Mucosa of descending colon (tissue), 3 donors: Measurements from ENCODE around the gene SNRNP70. TPM values are rescaled to one million over a fixed set of nuclear protein-coding genes. Genes with fewer than 3 reads are reported as not detected.
A peak's percentile ranks its signal among the peaks of the same experiment; 100 is the strongest.

ENCODE experiments used
- ATAC-seq: fragments of 200-7000 bp; cut with Tn5 transposase; one replicate; pipeline ENCODE4 v1.9.1; 2020; ENCODE audit warnings: mild to moderate bottlenecking, moderate library complexity
- DNase-seq, 3 donors: peaks; one replicate each; pipeline ENCODE4 v3.0.0-alpha.2; 2020
- H3K36me3 ChIP-seq: fragments of 200-600 bp; one replicate; pipeline ENCODE4 v1.8.0; 2021; ENCODE audit warnings: low read depth, mild to moderate bottlenecking
- H3K4me1 ChIP-seq: fragments of 200-600 bp; one replicate; pipeline ENCODE4 v1.8.0; 2021; ENCODE audit warnings: low read depth, mild to moderate bottlenecking
- H3K4me3 ChIP-seq: fragments of 200-600 bp; one replicate; pipeline ENCODE4 v1.8.0; 2021; ENCODE audit warnings: mild to moderate bottlenecking
- H3K9me3 ChIP-seq: fragments of 200-600 bp; one replicate; pipeline ENCODE4 v1.8.0; 2021; ENCODE audit warnings: mild to moderate bottlenecking
- CTCF ChIP-seq: fragments of 200-600 bp; IDR thresholded peaks from one replicate; pipeline ENCODE4 v1.8.0; 2022; ENCODE audit warnings: antibody characterized with exemption, mild to moderate bottlenecking
- intact Hi-C, 2 donors: fragments of 100-400 bp; cut with DNase I in 1 of 2; cut with micrococcal nuclease in 1 of 2; formaldehyde crosslinking; loops; one replicate each; pipeline versions ENCODE4 v1.11.0 to v1.11.1; 2022; cut with DNase I, micrococcal nuclease
- total RNA-seq, 3 donors: library from RNA; stranded (reverse); fragmentation: NEBNext Ultra II Directional in 2 of 3; extraction: Animal tissue kit (Norgen Biotek cat#: 25700) in 2 of 3; gene quantifications; one replicate each; pipeline versions ENCODE4 v1.2.1 to v1.2.4, GENCODE V29; 2021 to 2023
- donor health status: DM: no; HTN: no; CAD: no; lungs with moderate emphysema.
- donor health status: DM: no; HTN: no; CAD: no.
- donor health status: DM: no; HTN: yes; CAD: no.

The SNRNP70 gene
- total RNA-seq, 3 donors from 2014 or later: 136 to 257 (median 200) TPM

GRCh38 chr19:49151267-49152118 is 66.2 kb downstream of the SNRNP70 start:
- Histone ChIP-seq H3K4me3 (no peak overlapping the region), H3K36me3 (no peaks in the 10 kb centered on the region), H3K9me3 (no peaks in the 10 kb centered on the region), H3K4me1 (peaks cover 16% of the 10 kb centered on the region)
- DNase-seq: peak; percentile 96 to 99 (median 98)
- intact Hi-C loops: no loop called here
- ATAC-seq: peak; percentile 77
- no peak for TF ChIP-seq CTCF

DNA sequence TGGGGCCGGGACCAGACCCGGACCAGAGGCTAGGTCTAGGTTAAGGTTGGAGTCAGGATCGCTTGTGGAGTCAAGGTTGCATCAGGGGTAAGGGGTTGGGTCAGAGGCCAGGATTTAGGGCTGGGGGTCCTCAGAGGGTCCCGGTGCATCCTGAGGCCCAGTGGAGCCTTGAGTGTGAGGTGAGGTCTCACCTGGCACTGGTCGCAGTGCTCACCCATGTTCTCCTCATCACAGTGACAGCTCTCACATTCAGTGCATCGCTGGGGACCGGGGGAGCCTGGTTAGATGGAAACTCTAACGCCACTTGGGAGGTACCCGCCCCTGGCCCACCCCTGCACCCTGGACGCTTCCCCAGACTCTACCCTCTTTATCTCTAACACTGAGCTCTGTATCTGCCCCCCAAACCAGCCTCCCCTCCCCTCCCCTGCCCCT is 66.9 kb downstream of the SNRNP70 start:
- no peak for DNase-seq
- H3K4me1 ChIP-seq: peaks cover 12% of the 10 kb centered on the region
- TF ChIP-seq CTCF: no peak
- no peak overlapping the region for H3K4me3 ChIP-seq
- intact Hi-C loops: no loop called here
- ATAC-seq: no peak
- no peaks in the 10 kb centered on the region for H3K36me3 ChIP-seq
- H3K9me3 ChIP-seq: no peaks in the 10 kb centered on the region

GRCh38 chr19:49153167-49153809 is 68.0 kb downstream of the SNRNP70 start:
- H3K36me3 ChIP-seq: no peaks in the 10 kb centered on the region
- H3K9me3 ChIP-seq: no peaks in the 10 kb centered on the region
- no peak for ATAC-seq
- DNase-seq: no peak
- intact Hi-C loops: no loop called here
- TF ChIP-seq CTCF: no peak
- H3K4me1 ChIP-seq: peaks cover 12% of the 10 kb centered on the region
- H3K4me3 ChIP-seq: no peak overlapping the region

GRCh38 chr19:49154279-49154678 is 69.0 kb downstream of the SNRNP70 start:
- TF ChIP-seq CTCF: no peak
- intact Hi-C loops: no loop called here
- Histone ChIP-seq H3K4me3 (no peak overlapping the region), H3K36me3 (no peaks in the 10 kb centered on the region), H3K9me3 (no peaks in the 10 kb centered on the region), H3K4me1 (peaks cover 9% of the 10 kb centered on the region)
- ATAC-seq (no peak), DNase-seq (no peak)

DNA sequence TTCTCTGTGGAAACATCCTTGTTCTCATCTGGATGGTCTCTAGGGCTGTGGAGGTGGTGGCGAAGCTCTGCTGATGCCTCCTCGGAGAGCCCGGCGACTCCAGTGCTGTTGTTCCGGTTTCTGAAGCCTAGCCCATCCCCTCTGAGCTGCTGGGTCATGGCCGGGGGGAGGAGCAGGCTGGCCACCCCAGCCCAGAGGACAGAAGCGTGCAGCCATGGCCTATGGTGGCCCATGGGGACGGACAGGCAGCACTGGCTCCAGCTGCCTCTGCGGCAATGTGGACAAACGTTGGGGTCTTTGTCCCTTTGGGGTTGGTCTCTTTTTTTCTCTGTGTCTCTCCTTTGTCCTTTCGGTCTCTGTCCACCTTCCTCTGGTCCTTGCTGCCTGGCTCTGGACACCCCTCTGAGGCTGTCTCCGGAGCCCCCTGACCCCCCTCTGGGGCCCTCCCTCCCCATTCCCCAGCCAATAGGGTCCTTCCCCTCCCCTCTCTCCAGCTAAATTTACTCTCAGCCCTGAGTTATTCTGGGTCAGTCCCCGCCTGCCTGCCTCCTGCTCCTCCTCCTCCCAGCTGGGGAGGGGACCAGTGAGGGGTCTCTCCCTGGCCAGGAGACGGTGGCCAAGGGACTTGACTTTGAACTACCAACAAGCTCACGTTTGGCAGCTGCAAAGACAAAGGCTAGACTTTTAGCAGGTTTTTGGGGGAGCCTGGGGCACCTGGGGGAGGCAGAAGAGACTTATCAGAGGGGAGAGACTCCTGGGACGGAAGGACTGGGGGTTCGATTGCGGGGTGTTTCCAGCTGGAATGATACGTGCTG is 70.0 kb downstream of the SNRNP70 start, which contains the start of gene HRC:
Gene HRC (minus strand): TSS at position 392 of the 815 bp plus-strand sequence. CDS start 159 bp downstream, at position 233.
- intact Hi-C loops: no loop called here
- no peak for TF ChIP-seq CTCF
- DNase-seq (no peak), ATAC-seq (no peak)
- Histone ChIP-seq H3K36me3 (no peaks in the 10 kb centered on the region), H3K9me3 (no peaks in the 10 kb centered on the region), H3K4me3 (no peak within 1 kb of the TSS), H3K4me1 (peaks cover 17% of the 10 kb centered on the region)
